K562 (cell line): ENCODE data around the gene LMAN2L. TPM values are rescaled to one million over a fixed set of nuclear protein-coding genes. Genes with fewer than 3 reads are reported as not detected.

Source experiments
- ATAC-seq: fragments of 200-7000 bp; cut with Tn5 transposase; 3 replicates; pipeline ENCODE4 v1.9.1; 2020; ENCODE audit warnings: moderate library complexity
- BruUV-seq: library from RNA; stranded (reverse); fragments of 400-500 nt; replicated peaks from 2 replicates; lab custom pipeline; 2021; lab: Mats Ljungman, UMichigan
- CTCF ChIA-PET: fragments of 300-600 bp; formaldehyde crosslinking; extraction: SDS; loops from one replicate; lab custom pipeline; 2021; ENCODE audit warnings: low intra/inter-chr PET ratio; lab: Yijun Ruan, JAX
- POLR2A ChIA-PET: fragments of 300-600, 350-650 bp; sonication (Branson Sonifier 250); formaldehyde crosslinking; extraction: SDS; loops from one replicate; lab custom pipeline; 2021; ENCODE audit warnings: antibody characterized with exemption, inconsistent platforms; lab: Yijun Ruan, JAX
- DNase-seq, 4 experiments: peaks; one replicate each; pipeline versions ENCODE4 v3.0.0 to v3.0.0-alpha.2; 2011 to 2018; ENCODE audit warnings: low spot score in 3 of 4, mixed read lengths in 3 of 4; ENCODE audit errors: extremely low read depth in 1 of 4
- FAIRE-seq: peaks from 2 replicates; lab custom pipeline; 2011; peaks lifted over from hg19 to GRCh38; lab: Jason Lieb, UNC
- H2AFZ ChIP-seq: 2 replicates; pipeline ENCODE4 v1.6.0; 2011; ENCODE audit warnings: low read depth, low read length, control low read depth, inconsistent platforms
- H3K27ac ChIP-seq: fragments of 200-600 bp; 3 replicates; pipeline ENCODE4 v1.8.0; 2011; ENCODE audit warnings: low read depth, mild to moderate bottlenecking, control low read depth, inconsistent platforms, low read length, moderate library complexity, mixed read lengths; ENCODE audit errors: extremely low read depth
- H3K27me3 ChIP-seq, 2 experiments: fragments of 300-600 bp in 1 of 2; 2 replicates in 1 of 2; 3 replicates in 1 of 2; pipeline versions ENCODE4 v1.6.0 to v1.8.0; 2011; ENCODE audit warnings: inconsistent platforms in 2 of 2, low read length in 2 of 2, mild to moderate bottlenecking in 1 of 2, mixed read lengths in 1 of 2, moderate library complexity in 1 of 2; ENCODE audit not compliant: control insufficient read depth in 2 of 2, insufficient read depth in 2 of 2
- H3K36me3 ChIP-seq: fragments of 300-600 bp; 3 replicates; pipeline ENCODE4 v1.8.0; 2011; ENCODE audit warnings: mild to moderate bottlenecking, low read length, inconsistent platforms; ENCODE audit not compliant: control insufficient read depth, insufficient read depth
- H3K4me1 ChIP-seq, 2 experiments: fragments of 200-600 bp in 1 of 2; replicated peaks in 1 of 2; 2 replicates in 1 of 2; 3 replicates in 1 of 2; pipeline versions ENCODE4 v1.5.1 to v1.8.0; 2011; ENCODE audit warnings: inconsistent platforms in 2 of 2, low read length in 2 of 2, mild to moderate bottlenecking in 1 of 2, mixed read lengths in 1 of 2, moderate library complexity in 1 of 2; ENCODE audit not compliant: control insufficient read depth in 2 of 2, insufficient read depth in 2 of 2
- H3K4me2 ChIP-seq: 2 replicates; pipeline ENCODE4 v1.6.1; 2011; ENCODE audit warnings: low read length, control low read depth, inconsistent platforms, mixed read lengths; ENCODE audit not compliant: insufficient read depth
- H3K4me3 ChIP-seq: fragments of 200-600 bp; sonication (generic), shearing (Covaris generic); 2 replicates; pipeline ENCODE4 v1.5.1; 2016; ENCODE audit warnings: control low read depth, inconsistent platforms
- H3K79me2 ChIP-seq: fragments of 200-600 bp; 3 replicates; pipeline ENCODE4 v1.8.0; 2011; ENCODE audit warnings: low read length, inconsistent platforms; ENCODE audit not compliant: control insufficient read depth, insufficient read depth
- H3K9ac ChIP-seq, 2 experiments: 2 replicates each; pipeline versions ENCODE4 v1.6.0 to v1.6.1; 2011; ENCODE audit warnings: low read depth in 2 of 2, low read length in 2 of 2, control low read depth in 1 of 2, inconsistent platforms in 1 of 2, mild to moderate bottlenecking in 1 of 2, mixed read lengths in 1 of 2; ENCODE audit not compliant: insufficient read depth in 1 of 2
- H3K9me1 ChIP-seq: one replicate; pipeline ENCODE4 v1.6.0; 2011; ENCODE audit warnings: inconsistent platforms, mild to moderate bottlenecking, low read length, moderate library complexity; ENCODE audit not compliant: control insufficient read depth, insufficient read depth
- H3K9me3 ChIP-seq: replicated peaks from 2 replicates; pipeline ENCODE4 v1.5.1; 2011; ENCODE audit warnings: low read depth, low read length, inconsistent platforms; ENCODE audit not compliant: control insufficient read depth, insufficient read depth
- H4K20me1 ChIP-seq: replicated peaks from 2 replicates; pipeline ENCODE4 v1.6.1; 2011; ENCODE audit warnings: low read length, inconsistent platforms, mixed read lengths; ENCODE audit not compliant: control insufficient read depth, insufficient read depth
- CBX8 ChIP-seq: fragments of 200-600 bp; sonication (generic); IDR thresholded peaks from 2 replicates; pipeline ENCODE4 v1.6.1; 2012; ENCODE audit warnings: borderline replicate concordance, mixed run types, low read depth, mild to moderate bottlenecking, moderate library complexity, mixed read lengths, low read length, control low read depth, inconsistent platforms; ENCODE audit not compliant: poor library complexity, severe bottlenecking; ENCODE audit errors: extremely low read depth
- IFI16 ChIP-seq: fragments of 250-450 bp; sonication (Bioruptor Pico); IDR thresholded peaks from 2 replicates; pipeline ENCODE4 v2.1.2; 2022; ENCODE audit warnings: mild to moderate bottlenecking, inconsistent platforms
- SP1 ChIP-seq: sonication (generic); formaldehyde crosslinking; IDR thresholded peaks from 2 replicates; pipeline ENCODE4 v1.8.1; 2022; ENCODE audit warnings: mild to moderate bottlenecking, missing genetic modification reagents
- ZBTB11 ChIP-seq, 3 experiments: fragments of 200-800 bp in 1 of 3; fragments of 250-450 bp in 1 of 3; fragments of 450-650 bp in 1 of 3; sonication (Bioruptor Pico) in 1 of 3; sonication (Bioruptor generic) in 1 of 3; formaldehyde crosslinking in 1 of 3; IDR thresholded peaks; 2 replicates each; pipeline versions ENCODE4 v1.6.1 to v1.8.0; 2016 to 2022; ENCODE audit warnings: mild to moderate bottlenecking in 2 of 3, missing genetic modification characterization in 2 of 3, missing compliant biosample characterization in 1 of 3, moderate library complexity in 1 of 3
- ZBTB9 ChIP-seq: fragments of 450-650 bp; formaldehyde crosslinking; IDR thresholded peaks from 2 replicates; pipeline ENCODE4 v1.4.0; 2020; ENCODE audit warnings: mild to moderate bottlenecking, moderate library complexity
- ZNF354B ChIP-seq: fragments of 250-450 bp; sonication (Bioruptor Pico); IDR thresholded peaks from 2 replicates; pipeline ENCODE4 v1.4.0; 2020
- WGBS: fragments of 100-300 bp; shearing (Covaris generic); methylation state at CpG from one replicate; pipeline ENCODE4 v1.1.6; 2016; ENCODE audit warnings: low coverage, mixed read lengths; ENCODE audit not compliant: insufficient coverage; ENCODE audit errors: missing lambda C conversion rate; 5-methylcytosine and 5-hydroxymethylcytosine counted together
- in situ Hi-C: fragments of 300-500 bp; cut with MboI; formaldehyde crosslinking; loops from 4 replicates; pipeline ENCODE4 v1.15.0; 2018; ENCODE audit warnings: inconsistent platforms, mixed read lengths
- intact Hi-C: fragments of 100-400 bp; cut with micrococcal nuclease; formaldehyde crosslinking; loops from 2 replicates; pipeline ENCODE4 v1.14.2; 2022
- polyA plus RNA-seq, 8 experiments: library from polyadenylated mRNA; depleted of rRNA in 4 of 8; stranded (reverse) in 5 of 8; unstranded in 3 of 8; fragments of >200 nt; fragmentation: Nextera tagmentation in 2 of 8; fragmentation: Illumina TruSeq in 1 of 8; extraction: Ambion mirVana in 2 of 8; extraction: Trizol in 1 of 8; gene quantifications; 2 replicates each; pipeline versions ENCODE4 v1.2.1 to v1.2.3, GENCODE V29; 2011 to 2014; ENCODE audit warnings: inconsistent platforms in 1 of 8, missing spikeins in 1 of 8
- total RNA-seq, 7 experiments: library from RNA; depleted of rRNA in 6 of 7; stranded (reverse); fragments of >200 nt in 6 of 7; fragmentation: Illumina TruSeq in 2 of 7; extraction: Trizol in 2 of 7; gene quantifications; 2 replicates each; pipeline versions ENCODE4 v1.2.1 to v1.2.3, GENCODE V29; 2011 to 2021; ENCODE audit warnings: low replicate concordance in 1 of 7

Gene LMAN2L
- total and polyA plus RNA-seq, 9 of the 15 experiments (the other 6 are each of a cell fraction or from before 2014, with no cell fraction given), result 7.2 to 37.7 (median 12.5) TPM

- TF ChIP-seq ZBTB9 (CRISPR knock-in tag) (no peak), CBX8 (no peak)
Observed at GRCh38 chr2:96787411-96787810, 47.5 kb upstream of the LMAN2L start (continued).

- WGBS, result 45% methylated on average over 4 of the region's 4 CpGs
- Histone ChIP-seq H3K79me2 (no peaks in the 10 kb centered on the region), H3K9me1 (no peaks in the 10 kb centered on the region), H3K4me2 (no peak overlapping the region), H2AFZ (no peak overlapping the region; the same call in 1 of the 2 replicates), H3K27ac (no peak overlapping the region), H3K9me3 (no peaks in the 10 kb centered on the region), H3K4me3 (no peak overlapping the region), H3K4me1 (peaks cover 0 to 3% of the 10 kb centered on the region in 2 experiments; a peak in 2 of 5 replicates), H3K9ac (peak overlapping the region in 1 of 2 experiments; percentile 76; a peak in 2 of 4 replicates), H3K36me3 (no peaks in the 10 kb centered on the region), H4K20me1 (no peaks in the 10 kb centered on the region), H3K27me3 (no peaks in the 10 kb centered on the region)
- ChIA-PET POLR2A (interaction anchor here (1.9 kb wide), 1 partner anchor 16 kb away, joined by 6 read pairs; no protein-coding TSS in a partner anchor), CTCF (no interaction called here)
- BruUV-seq, result no TSS peak
- ATAC-seq (no peak), FAIRE-seq (no peak), DNase-seq (no peak)
- in situ Hi-C loops, result no loop called here
- intact Hi-C loops, result no loop called here
- TF ChIP-seq ZNF354B (CRISPR knock-in tag) (no peak), IFI16 (no peak), ZBTB11 (CRISPR knock-in tag; IDR thresholded peaks at IDR 0.05) (no peak), SP1 (CRISPR knock-in tag) (no peak)
Observed at GRCh38 chr2:96783388-96783787, 43.5 kb upstream of the LMAN2L start.
